H9 (cell line): ENCODE results near the gene CHRNA10. TPM values are rescaled to one million over a fixed set of nuclear protein-coding genes. Genes with fewer than 3 reads are reported as not detected.
A peak's percentile ranks its signal among the peaks of the same experiment; 100 is the strongest.

ENCODE experiments used
- DNase-seq: peaks from one replicate; pipeline ENCODE4 v3.0.0-alpha.2; 2017
- H2AFZ ChIP-seq: one replicate; pipeline ENCODE4 v1.6.1; 2013; ENCODE audit warnings: mild to moderate bottlenecking, low read length, control low read depth, moderate library complexity
- H2AK5ac ChIP-seq: 2 replicates; pipeline ENCODE4 v1.6.1; 2013; ENCODE audit warnings: low read length, control low read depth, mixed read lengths; ENCODE audit not compliant: insufficient read length
- H2BK120ac ChIP-seq: one replicate; pipeline ENCODE4 v1.6.1; 2013; ENCODE audit warnings: low read depth, mild to moderate bottlenecking, low read length, control low read depth, inconsistent platforms; ENCODE audit not compliant: poor library complexity, severe bottlenecking
- H2BK12ac ChIP-seq: 2 replicates; pipeline ENCODE4 v1.6.1; 2013; ENCODE audit warnings: low read length, control low read depth, mixed read lengths, low read depth; ENCODE audit not compliant: insufficient read length
- H2BK15ac ChIP-seq: 2 replicates; pipeline ENCODE4 v1.6.1; 2013; ENCODE audit warnings: low read depth, low read length, control low read depth
- H2BK20ac ChIP-seq: one replicate; pipeline ENCODE4 v1.6.1; 2013; ENCODE audit warnings: low read depth, mild to moderate bottlenecking, low read length, control low read depth, inconsistent platforms; ENCODE audit not compliant: poor library complexity, severe bottlenecking
- H2BK5ac ChIP-seq: 2 replicates; pipeline ENCODE4 v1.6.1; 2013; ENCODE audit warnings: low read length, control low read depth, mixed read lengths; ENCODE audit not compliant: insufficient read length
- H3K14ac ChIP-seq: 2 replicates; pipeline ENCODE4 v1.6.1; 2013; ENCODE audit warnings: low read length, control low read depth; ENCODE audit not compliant: insufficient read depth
- H3K18ac ChIP-seq: 2 replicates; pipeline ENCODE4 v1.6.1; 2013; ENCODE audit warnings: low read depth, mild to moderate bottlenecking, mixed read lengths, low read length, control low read depth; ENCODE audit not compliant: insufficient read length
- H3K23ac ChIP-seq: 2 replicates; pipeline ENCODE4 v1.6.1; 2013; ENCODE audit warnings: low read length, control low read depth, mixed read lengths, low read depth; ENCODE audit not compliant: insufficient read length
- H3K23me2 ChIP-seq: 2 replicates; pipeline ENCODE4 v1.6.1; 2013; ENCODE audit warnings: low read depth, mild to moderate bottlenecking, mixed read lengths, low read length, control low read depth; ENCODE audit not compliant: insufficient read length, poor library complexity, severe bottlenecking
- H3K27ac ChIP-seq: 2 replicates; pipeline ENCODE4 v1.5.1; 2013; ENCODE audit warnings: low read length, control low read depth, mixed read lengths, low read depth; ENCODE audit not compliant: insufficient read length
- H3K27me3 ChIP-seq: 2 replicates; pipeline ENCODE4 v1.6.1; 2013; ENCODE audit warnings: low read length, control low read depth, inconsistent platforms; ENCODE audit not compliant: insufficient read depth
- H3K4ac ChIP-seq: 2 replicates; pipeline ENCODE4 v1.6.1; 2013; ENCODE audit warnings: low read depth, mild to moderate bottlenecking, control low read depth, inconsistent platforms, low read length, moderate library complexity
- H3K4me1 ChIP-seq: 2 replicates; pipeline ENCODE4 v1.6.1; 2013; ENCODE audit warnings: low read length, control low read depth, inconsistent platforms; ENCODE audit not compliant: insufficient read depth
- H3K4me2 ChIP-seq: 2 replicates; pipeline ENCODE4 v1.6.1; 2013; ENCODE audit warnings: low read length, control low read depth, mixed read lengths; ENCODE audit not compliant: insufficient read length, insufficient read depth
- H3K56ac ChIP-seq: 2 replicates; pipeline ENCODE4 v1.6.1; 2013; ENCODE audit warnings: low read depth, mild to moderate bottlenecking, mixed read lengths, low read length, control low read depth; ENCODE audit not compliant: insufficient read length
- H3K79me1 ChIP-seq: 2 replicates; pipeline ENCODE4 v1.6.1; 2013; ENCODE audit warnings: low read depth, mild to moderate bottlenecking, moderate library complexity, low read length, control low read depth, inconsistent platforms; ENCODE audit not compliant: insufficient read depth, poor library complexity, severe bottlenecking
- H3K79me2 ChIP-seq: 2 replicates; pipeline ENCODE4 v1.6.1; 2013; ENCODE audit warnings: low read length, control low read depth, inconsistent platforms; ENCODE audit not compliant: insufficient read depth
- H3K9ac ChIP-seq: 2 replicates; pipeline ENCODE4 v1.6.1; 2013; ENCODE audit warnings: low read length, control low read depth, mixed read lengths; ENCODE audit not compliant: insufficient read length; ENCODE audit errors: extremely low read depth
- H3K9me3 ChIP-seq: one replicate; pipeline ENCODE4 v1.6.1; 2013; ENCODE audit warnings: low read depth, low read length, inconsistent platforms; ENCODE audit not compliant: control insufficient read depth
- H3T11ph ChIP-seq: one replicate; pipeline ENCODE4 v1.6.1; 2013; ENCODE audit warnings: mild to moderate bottlenecking, low read length, control low read depth, inconsistent platforms
- H4K20me1 ChIP-seq: one replicate; pipeline ENCODE4 v1.6.1; 2013; ENCODE audit not compliant: control insufficient read depth, insufficient read length, insufficient read depth
- H4K5ac ChIP-seq: 2 replicates; pipeline ENCODE4 v1.6.1; 2013; ENCODE audit warnings: low read depth, mild to moderate bottlenecking, mixed read lengths, low read length, control low read depth; ENCODE audit not compliant: insufficient read length
- H4K8ac ChIP-seq: replicated peaks from 2 replicates; pipeline ENCODE4 v1.6.1; 2013; ENCODE audit warnings: low read length, control low read depth, mixed read lengths, low read depth; ENCODE audit not compliant: insufficient read length
- H4K91ac ChIP-seq: 2 replicates; pipeline ENCODE4 v1.6.1; 2013; ENCODE audit warnings: low read depth, mild to moderate bottlenecking, moderate library complexity, mixed read lengths, low read length, control low read depth; ENCODE audit not compliant: insufficient read length
- H3K27ac Mint-ChIP-seq, 3 experiments: 2 replicates in 2 of 3; 3 replicates in 1 of 3; pipeline ENCODE4 v1.8.0; 2020 to 2021; ENCODE audit warnings: mixed read lengths in 3 of 3, mild to moderate bottlenecking in 1 of 3, moderate library complexity in 1 of 3
- H3K27me3 Mint-ChIP-seq: 2 replicates; pipeline ENCODE4 v1.8.0; 2021; ENCODE audit warnings: low read depth, mild to moderate bottlenecking, moderate library complexity, mixed read lengths
- H3K36me3 Mint-ChIP-seq, 3 experiments: 2 replicates in 2 of 3; 3 replicates in 1 of 3; pipeline ENCODE4 v1.8.0; 2020 to 2021; ENCODE audit warnings: low read depth in 3 of 3, mixed read lengths in 3 of 3; ENCODE audit not compliant: insufficient read depth in 1 of 3
- H3K4me1 Mint-ChIP-seq, 2 experiments: 2 replicates each; pipeline ENCODE4 v1.8.0; 2020; ENCODE audit warnings: mixed read lengths in 2 of 2
- H3K4me3 Mint-ChIP-seq, 2 experiments: 2 replicates in 1 of 2; 3 replicates in 1 of 2; pipeline ENCODE4 v1.8.0; 2020 to 2021; ENCODE audit warnings: mild to moderate bottlenecking in 2 of 2, mixed read lengths in 2 of 2, moderate library complexity in 1 of 2
- H3K9me3 Mint-ChIP-seq, 2 experiments: 2 replicates in 1 of 2; 3 replicates in 1 of 2; pipeline ENCODE4 v1.8.0; 2020; ENCODE audit warnings: mild to moderate bottlenecking in 2 of 2, mixed read lengths in 2 of 2, moderate library complexity in 1 of 2
- WGBS: extraction: QIAGEN DNeasy Blood & Tissue Kit; methylation state at CpG from one replicate; pipeline ENCODE4 v1.1.7; 2013; ENCODE audit warnings: missing lambda C conversion rate, low lambda C conversion rate, mixed read lengths; ENCODE audit not compliant: insufficient read length; ENCODE audit errors: extremely low coverage; 5-methylcytosine and 5-hydroxymethylcytosine counted together
- total RNA-seq: library from RNA; stranded (reverse); gene quantifications from 2 replicates; pipeline ENCODE4 v1.2.1, GENCODE V29; 2021
- TF ChIP-seq, protein P1 (sequence below): fragments of 200-600 bp; sonication (generic); conservative IDR thresholded peaks from 3 replicates; pipeline ENCODE4 v1.8.0; 2021; ENCODE audit warnings: antibody characterized with exemption, mild to moderate bottlenecking

The CHRNA10 gene
- total RNA-seq, 1 experiment from 2014 or later = 2.4 TPM

DNA sequence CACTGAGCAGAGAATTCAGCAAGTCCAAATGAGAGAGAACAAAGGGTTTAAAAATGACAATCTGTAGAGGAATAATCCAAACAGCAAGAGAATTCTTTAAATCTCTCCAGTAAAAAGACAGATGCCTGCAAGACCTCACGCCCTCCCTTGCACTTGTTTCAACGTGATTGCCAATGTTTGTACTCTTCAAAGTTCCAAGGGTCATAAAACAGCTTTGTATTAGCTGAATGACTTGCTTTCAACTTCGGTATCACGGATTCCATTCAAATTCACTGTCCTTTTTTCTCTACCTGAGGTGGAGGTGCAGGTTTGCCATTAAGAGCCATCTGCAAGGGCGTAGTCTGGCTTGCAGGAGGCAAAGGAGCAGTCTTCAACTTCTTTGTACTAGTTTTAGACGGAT, 41.1 kb upstream of the CHRNA10 start:
- H2BK20ac ChIP-seq = no peak overlapping the region
- no peak overlapping the region for H3K23ac ChIP-seq
- H3K4me1 ChIP-seq = peaks cover 4% of the 10 kb centered on the region; the same call in 1 of the 2 replicates
- no peak for DNase-seq
- H4K20me1 ChIP-seq = no peaks in the 10 kb centered on the region
- no peak overlapping the region for H3K18ac ChIP-seq
- H2BK120ac ChIP-seq = no peak overlapping the region
- no peaks in the 10 kb centered on the region for H3K23me2 ChIP-seq
- H2AFZ ChIP-seq = no peak overlapping the region
- Mint-ChIP-seq H3K36me3 (peaks cover 26 to 72% (median 53%) of the 10 kb centered on the region in 3 experiments), H3K9me3 (no peaks in the 10 kb centered on the region), H3K4me3 (no peak overlapping the region), H3K27me3 (no peaks in the 10 kb centered on the region), H3K27ac (peak overlapping the region in 2 of 3 experiments; percentile 16 to 80; a peak in 2 of 7 replicates), H3K4me1 (peaks cover 29 to 36% of the 10 kb centered on the region in 2 experiments)
- TF ChIP-seq, protein P1, sequence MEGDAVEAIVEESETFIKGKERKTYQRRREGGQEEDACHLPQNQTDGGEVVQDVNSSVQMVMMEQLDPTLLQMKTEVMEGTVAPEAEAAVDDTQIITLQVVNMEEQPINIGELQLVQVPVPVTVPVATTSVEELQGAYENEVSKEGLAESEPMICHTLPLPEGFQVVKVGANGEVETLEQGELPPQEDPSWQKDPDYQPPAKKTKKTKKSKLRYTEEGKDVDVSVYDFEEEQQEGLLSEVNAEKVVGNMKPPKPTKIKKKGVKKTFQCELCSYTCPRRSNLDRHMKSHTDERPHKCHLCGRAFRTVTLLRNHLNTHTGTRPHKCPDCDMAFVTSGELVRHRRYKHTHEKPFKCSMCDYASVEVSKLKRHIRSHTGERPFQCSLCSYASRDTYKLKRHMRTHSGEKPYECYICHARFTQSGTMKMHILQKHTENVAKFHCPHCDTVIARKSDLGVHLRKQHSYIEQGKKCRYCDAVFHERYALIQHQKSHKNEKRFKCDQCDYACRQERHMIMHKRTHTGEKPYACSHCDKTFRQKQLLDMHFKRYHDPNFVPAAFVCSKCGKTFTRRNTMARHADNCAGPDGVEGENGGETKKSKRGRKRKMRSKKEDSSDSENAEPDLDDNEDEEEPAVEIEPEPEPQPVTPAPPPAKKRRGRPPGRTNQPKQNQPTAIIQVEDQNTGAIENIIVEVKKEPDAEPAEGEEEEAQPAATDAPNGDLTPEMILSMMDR = no peak
- no CpG with 5 or more reads among the region's 6 CpGs for WGBS
- peak overlapping the region; percentile 67 for H3K27ac ChIP-seq
- no peaks in the 10 kb centered on the region for H3K79me1 ChIP-seq
- H3K4ac ChIP-seq = no peak overlapping the region
- H4K8ac ChIP-seq = no peak overlapping the region
- no peak overlapping the region for H4K5ac ChIP-seq
- H2BK5ac ChIP-seq = no peak overlapping the region
- no peak overlapping the region for H4K91ac ChIP-seq
- H3K9me3 ChIP-seq = no peaks in the 10 kb centered on the region
- H3K27me3 ChIP-seq = no peaks in the 10 kb centered on the region
- H3K79me2 ChIP-seq = no peaks in the 10 kb centered on the region
- H3K14ac ChIP-seq = no peak overlapping the region
- H2BK15ac ChIP-seq = no peak overlapping the region
- no peak overlapping the region for H3K4me2 ChIP-seq
- H3K9ac ChIP-seq = peak overlapping the region; percentile 4
- H3T11ph ChIP-seq = no peak overlapping the region
- H2AK5ac ChIP-seq = no peak overlapping the region
- no peak overlapping the region for H3K56ac ChIP-seq
- H2BK12ac ChIP-seq = no peak overlapping the region
